ENCODE data around the gene SLC30A1.

Gene SLC30A1

DNA sequence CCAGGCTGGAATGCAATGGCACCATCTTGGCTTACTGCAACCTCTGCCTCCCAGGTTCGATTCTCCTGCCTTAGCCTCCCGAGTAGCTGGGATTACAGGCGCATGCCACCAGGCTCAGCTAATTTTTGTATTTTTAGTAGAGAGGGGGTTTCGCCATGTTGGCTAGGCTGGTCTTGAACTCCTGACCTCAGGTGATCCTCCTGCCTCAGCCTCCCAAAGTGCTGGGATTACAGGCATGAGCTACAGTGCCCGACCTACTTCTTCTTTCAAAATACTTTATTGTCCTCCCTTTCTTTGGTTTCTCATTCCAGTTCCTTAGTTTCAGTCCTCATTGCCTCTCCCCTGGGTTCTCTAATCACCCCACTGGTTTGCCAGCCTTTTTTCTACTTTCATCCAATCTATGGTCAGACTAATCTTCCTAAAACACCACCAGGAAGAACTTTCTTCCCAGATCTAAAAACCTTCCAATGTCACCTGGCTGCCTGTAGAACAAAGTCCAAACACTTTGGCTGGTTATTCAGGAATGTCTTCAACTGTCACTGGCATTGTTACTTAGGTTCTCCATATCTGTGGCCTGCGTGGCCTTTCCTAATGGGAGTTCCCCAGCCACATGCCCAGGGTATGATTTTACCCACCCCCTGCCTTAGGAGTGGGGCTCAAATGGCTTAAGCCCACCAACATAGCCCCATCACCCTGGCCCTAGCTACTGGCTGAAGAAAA, 29.0 kb upstream of the SLC30A1 start:
- no peak for DNase-seq (ENCODE audit: low read depth in 2 of 2)

DNA sequence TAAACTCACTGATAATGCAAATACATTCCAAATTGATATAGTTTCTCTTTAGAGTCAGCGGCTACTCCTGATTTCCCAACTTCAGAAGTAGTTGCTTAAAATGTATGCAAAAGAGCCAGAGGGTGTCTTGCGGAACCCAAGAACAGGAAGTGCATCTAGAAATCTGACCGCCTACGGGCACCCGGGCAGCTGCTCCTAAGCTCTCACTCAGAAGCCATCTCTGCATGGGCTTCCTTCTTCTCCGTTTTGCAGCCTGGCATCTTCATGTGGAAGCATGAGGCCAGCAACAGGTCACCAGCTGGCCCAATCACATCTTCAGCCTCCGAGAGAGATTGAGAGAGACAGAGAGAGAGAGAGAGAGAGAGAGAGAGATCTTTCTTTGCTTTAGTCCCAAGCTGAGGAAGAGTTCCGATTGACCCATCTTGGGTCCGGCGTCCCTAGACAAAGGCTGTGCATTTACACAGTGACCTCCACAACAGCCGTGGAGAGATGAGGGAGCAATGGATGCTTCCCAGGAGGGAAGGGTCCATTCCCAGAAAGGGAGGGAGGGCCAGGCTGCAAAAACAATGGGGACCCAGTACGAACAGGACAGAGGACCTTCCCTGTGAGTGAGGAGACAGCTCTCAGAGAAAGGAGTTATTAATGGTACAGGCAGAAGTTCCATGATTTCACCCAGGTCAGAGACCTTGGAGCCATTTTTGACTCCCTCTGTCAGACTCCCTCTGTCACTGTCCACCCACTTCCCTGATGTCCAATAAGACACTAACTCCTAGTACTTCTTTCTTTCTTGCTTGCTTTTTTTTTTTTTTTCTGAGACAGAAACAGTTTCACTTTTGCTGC, 28.2 kb upstream of the SLC30A1 start:
- no peak for DNase-seq (ENCODE audit: low read depth in 2 of 2)

DNA sequence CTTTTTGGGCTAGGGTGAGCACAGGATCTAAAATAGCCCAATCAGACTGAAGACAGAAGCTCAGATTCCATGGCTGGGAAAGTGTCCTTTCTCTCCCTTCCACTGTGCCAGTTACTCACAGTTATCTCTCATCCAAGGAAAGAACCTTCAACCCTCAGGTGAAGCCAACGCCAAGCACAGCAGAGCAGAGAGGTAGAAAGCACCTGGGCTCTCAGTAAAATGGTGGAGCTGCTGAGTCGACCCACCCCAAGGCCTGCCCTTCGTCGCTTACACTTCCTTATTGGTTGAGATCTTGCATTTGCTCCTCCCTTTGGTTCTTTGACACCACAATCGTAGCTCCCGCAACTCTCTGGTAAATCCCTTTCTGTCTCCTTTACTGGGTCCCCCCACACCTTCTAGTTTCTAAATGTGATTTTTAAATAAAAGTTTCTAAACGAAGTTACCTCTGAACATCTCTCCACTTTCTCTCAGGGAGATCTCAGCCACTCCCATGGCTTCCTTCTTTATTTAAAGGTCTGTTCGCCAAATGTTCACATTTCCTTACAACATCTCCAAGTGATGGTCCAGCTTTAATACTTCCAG, 27.5 kb upstream of the SLC30A1 start:
- DNase-seq (ENCODE audit: low read depth in 2 of 2), result no peak

DNA sequence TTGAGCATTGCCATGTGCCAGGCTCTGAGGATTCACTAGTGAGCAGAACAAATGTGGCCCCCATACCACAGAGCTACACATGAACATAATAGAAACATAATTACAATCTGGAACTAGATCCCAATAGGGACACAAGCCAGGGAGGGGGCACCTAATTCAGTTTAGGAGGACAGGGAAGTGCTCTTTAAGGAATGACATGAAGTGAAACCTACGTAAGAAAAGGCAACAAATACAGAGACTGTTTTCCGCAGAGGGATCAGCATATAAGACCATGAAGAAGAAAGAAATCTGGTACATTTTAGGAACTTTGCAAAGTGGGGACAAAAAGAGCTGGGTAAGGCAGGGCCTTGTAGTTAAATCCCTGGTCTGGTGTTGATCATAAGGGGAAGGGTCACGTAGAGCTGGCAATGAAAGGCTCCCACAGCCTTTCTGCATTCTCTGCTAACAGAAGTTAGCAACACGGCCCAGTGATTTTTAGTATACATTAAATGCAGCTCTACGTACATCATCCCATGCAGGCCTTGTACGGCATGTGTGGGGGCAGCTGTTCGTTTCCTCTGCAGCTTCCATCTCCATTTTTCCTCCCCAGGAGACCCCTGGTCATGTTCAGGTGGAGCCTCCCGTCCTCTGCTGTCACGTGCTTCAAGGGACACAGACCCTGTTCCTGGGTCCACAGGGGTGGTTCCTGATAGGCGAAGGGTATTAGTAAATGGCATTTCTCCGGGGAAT, 26.8 kb upstream of the SLC30A1 start:
- no peak for DNase-seq (ENCODE audit: low read depth in 2 of 2)

DNA sequence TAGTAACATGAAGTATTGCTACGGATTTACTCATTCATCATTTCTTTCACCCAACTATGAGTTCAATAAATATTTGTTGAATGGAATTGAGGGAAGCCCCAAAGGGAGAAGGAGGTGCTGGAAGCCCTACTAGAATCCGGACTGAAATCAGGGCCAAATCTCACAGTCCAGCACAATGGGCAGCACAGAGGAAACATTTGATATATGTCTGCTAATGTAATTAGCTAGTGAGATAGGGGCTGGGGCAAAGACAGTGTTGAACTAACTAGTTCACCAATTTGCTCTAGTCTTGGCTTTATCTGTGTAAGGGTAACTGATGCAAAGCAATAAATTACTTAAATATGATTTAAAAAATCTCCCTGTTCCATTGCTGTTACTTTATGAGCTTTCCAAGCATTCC, 26.1 kb upstream of the SLC30A1 start:
- DNase-seq (ENCODE audit: low read depth in 2 of 2), result no peak

DNA sequence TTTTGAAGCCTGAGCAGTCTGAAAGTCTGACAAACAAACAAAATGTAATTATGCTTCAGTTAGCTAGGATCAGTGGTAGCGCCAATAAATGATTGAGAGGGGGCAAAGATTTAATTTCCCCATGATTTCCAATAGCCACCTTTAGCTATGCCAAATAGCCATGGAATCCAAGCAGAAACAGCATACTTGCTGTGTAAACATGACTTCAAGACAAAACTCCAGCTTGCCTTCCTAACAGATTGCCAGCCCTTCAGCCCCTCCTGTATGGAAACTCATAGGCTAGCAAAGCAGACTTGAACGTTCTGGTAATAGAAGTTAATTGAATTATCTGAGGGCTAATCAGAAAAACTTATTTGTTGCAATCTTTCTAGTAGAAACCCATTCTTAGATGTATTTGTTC, 25.6 kb upstream of the SLC30A1 start:
- no peak for DNase-seq (ENCODE audit: low read depth in 2 of 2)

DNA sequence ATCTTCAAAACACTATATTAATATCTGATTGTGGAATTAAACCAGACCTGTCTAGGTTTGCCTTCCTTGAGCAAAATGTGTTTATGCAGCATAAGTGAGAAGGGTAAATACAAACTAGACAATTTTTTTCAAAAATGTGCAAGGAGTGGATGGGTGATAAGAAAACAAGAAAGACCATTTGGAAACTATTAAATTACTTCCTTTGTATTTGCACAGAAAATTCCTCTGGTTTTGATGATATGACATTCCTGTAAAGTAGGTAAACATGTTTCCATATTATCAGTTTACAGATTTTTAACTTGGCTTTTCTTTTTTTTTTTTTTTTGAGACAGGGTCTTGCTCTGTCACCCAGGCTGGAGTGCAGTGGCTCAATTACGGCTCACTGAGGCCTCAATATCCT, 24.8 kb upstream of the SLC30A1 start:
- no peak for DNase-seq (ENCODE audit: low read depth in 2 of 2)

DNA sequence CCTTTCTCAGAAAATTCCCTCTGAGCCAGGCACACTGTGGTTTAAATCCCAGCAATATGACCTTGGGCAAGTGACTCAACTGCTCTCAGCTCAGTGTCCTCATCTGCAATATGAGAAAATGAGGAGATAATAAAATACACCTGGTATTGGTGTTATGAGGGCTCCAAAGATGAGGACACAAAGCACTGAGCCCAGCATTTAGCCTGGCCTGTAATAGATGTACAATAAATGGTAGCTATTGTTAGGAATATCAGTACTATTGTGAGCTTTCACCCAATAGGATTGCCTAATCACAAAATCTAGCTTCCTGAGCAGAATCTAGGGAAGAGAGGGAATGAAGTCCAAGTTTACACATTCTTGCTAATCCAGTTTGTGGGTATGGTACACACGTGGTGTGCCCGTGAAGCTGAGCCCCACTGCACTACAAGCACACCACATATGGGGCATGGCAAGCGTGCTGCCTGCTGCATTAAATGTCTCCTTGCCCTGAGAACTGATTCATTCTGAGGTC, 24.3 kb upstream of the SLC30A1 start:
- no peak for DNase-seq (ENCODE audit: low read depth in 2 of 2)

DNA sequence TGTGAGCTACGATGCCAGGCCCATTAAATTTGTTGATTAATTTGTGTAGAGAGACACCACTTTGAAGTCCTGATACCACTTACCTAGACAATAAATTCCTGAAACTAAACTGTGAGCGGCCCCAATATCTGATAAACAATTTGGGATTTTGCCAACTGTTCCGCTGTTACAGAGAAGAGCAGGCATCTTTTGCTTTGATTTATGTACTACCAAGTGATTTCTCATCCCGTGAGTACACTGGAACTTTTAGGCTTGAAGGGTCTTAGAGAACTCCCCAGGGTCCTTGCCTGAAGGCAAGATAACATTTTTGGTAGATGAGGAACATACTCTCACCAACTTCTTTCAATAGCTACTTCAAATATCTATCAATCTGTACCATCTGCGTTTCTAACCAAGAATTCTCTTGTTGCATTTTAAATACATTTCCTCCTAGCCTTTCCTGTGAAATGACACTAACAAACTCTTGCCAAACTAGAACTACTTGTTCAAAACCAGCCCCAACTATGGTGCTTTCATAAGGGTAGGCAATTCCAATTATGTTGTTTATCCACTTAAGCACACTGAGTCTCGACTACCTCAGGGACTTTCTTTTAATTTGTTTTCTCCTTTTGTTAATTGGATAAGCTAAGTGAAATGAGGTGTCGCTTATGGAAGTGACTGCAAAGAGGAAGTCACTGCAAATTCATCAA, 23.2 kb upstream of the SLC30A1 start:
- DNase-seq (ENCODE audit: low read depth in 2 of 2), result no peak

DNA sequence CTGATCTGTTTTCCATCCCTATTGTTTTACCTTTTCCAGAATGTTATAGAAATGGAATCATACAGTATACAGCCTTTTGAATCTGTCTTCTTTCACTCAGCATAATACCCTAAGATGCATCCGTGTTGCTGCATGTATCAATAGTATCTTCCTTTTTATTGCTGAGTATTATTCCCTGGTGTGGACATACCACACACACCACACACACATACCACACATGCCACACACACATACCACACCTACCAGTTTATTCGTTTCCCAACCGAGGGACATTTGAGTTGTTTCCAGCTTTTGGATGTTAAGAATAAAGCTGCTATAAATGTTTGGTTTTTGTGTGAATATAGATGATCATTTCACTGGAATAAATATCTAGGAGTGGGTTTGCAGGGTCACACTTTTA, 22.2 kb upstream of the SLC30A1 start:
- no peak for DNase-seq (ENCODE audit: low read depth in 2 of 2)

DNA sequence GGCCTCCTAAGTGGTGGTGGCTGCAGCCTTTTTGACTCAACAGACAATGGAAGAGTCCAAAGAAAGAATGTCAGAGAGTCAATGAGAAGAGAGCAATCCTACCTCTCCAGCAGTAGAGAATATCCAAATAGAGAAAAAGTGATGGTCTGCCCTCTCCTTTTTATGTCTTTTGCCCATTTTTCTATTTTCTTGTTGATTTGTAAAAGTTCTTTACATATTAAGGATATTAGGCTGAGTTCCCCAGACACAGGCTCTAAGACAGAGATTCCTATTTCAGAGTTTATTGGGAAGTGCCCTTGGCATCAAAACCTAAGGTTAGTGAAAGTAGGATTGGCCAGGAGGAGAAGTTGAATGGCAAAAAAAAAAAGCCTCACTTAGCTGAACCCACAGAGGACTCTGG, 20.3 kb upstream of the SLC30A1 start:
- no peak for DNase-seq (ENCODE audit: low read depth in 2 of 2)

DNA sequence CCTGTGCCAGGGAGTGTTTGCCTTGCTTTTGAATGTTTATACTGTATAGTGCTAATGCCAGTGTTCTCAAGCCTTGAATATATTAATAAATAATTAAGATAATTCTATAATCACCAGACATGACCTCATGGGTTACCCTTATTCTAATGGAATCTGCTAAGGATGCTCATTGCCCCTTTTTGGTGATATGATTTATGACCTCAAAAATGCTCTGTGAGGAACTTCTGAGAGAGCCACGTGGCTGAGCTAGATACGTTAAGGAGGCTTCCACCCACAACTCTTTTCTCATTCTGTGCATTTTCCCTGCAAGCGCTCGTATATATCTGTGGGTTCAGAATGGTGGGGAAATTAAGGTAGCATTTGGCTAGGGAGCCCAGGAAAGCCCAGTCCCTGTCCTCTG, 19.6 kb upstream of the SLC30A1 start:
- no peak for DNase-seq (ENCODE audit: low read depth in 2 of 2)

DNA sequence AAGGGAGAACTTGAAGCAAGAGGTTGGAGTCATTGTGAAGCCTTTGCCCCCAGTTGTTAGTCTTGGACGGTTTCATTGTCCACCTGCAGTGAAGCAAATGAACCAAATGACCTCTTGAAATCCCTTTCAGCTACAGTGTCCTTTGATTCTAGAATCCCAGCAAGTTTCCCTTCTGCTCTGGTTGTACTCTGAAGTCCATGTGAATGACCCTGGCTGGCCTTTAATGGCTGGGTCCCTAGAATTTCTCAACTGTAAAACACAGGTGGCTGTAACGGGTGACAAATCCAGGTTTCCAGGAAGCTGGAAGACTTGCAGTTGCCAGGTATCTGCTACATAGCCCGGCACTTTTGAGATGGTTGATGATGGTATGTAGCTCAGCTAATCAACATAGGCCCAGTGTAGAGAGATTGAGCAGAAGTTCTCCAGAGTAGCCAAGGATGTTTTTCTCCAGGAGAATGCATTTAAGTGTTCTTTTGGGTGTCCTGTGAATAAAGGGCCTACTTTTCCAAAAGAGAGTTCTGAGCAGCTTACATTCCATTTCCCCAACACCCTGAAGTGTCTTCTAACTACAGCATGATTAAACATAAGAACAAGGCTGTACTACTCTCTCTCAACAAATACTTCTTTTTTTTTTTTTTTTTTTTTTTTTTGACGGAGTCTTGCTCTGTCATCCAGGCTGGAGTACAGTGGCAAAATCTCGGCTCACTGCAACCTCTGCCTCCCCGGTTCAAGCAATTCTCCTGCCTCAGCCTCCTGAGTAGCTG, 17.6 kb upstream of the SLC30A1 start:
- no peak for DNase-seq (ENCODE audit: low read depth in 2 of 2)

DNA sequence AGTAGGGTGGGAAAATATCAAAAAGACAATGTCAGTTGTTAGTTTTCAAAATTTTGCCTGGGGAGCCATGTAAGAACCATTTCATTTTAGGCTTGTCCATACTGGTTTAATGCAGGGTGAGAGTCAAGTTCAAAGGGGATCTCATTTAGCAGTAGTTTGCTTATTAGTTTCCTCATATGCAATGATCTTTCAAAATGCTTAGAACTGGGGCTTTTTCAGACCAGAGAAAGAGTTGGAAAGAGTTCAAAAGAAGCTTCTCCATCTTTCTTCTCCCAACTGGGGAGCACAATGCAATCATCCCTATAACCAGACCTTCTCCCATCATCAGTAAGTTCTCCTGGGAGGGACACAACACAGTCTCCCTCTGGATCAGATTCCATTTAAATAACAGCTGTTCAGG, 16.5 kb upstream of the SLC30A1 start:
- no peak for DNase-seq (ENCODE audit: low read depth in 2 of 2)

DNA sequence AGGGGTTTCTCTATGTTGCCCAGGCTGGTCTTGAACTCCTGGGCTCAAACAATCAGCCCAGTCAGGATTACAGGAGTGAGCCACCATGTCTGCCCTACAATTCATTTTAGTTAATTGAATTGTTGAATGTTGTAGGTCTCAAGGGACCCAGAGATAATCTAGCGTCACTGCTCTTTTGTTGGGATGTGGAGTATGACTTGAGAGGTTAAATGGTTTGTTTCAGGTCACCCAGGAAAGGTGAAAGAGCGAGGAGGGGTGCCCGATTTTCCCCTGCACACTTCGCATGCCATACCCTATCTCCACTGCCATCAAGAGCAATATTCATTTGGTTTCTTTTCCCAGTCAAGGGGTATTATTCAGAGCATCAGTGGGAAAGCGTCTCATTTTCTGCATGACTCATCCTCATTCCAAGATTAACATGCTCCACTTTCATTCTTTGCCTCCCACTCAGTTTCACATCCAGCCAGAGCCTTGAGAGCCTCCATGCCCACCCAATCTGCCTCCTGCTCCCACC, 13.1 kb upstream of the SLC30A1 start:
- peak; percentile 58 to 62 for DNase-seq (ENCODE audit: low read depth in 2 of 2)

DNA sequence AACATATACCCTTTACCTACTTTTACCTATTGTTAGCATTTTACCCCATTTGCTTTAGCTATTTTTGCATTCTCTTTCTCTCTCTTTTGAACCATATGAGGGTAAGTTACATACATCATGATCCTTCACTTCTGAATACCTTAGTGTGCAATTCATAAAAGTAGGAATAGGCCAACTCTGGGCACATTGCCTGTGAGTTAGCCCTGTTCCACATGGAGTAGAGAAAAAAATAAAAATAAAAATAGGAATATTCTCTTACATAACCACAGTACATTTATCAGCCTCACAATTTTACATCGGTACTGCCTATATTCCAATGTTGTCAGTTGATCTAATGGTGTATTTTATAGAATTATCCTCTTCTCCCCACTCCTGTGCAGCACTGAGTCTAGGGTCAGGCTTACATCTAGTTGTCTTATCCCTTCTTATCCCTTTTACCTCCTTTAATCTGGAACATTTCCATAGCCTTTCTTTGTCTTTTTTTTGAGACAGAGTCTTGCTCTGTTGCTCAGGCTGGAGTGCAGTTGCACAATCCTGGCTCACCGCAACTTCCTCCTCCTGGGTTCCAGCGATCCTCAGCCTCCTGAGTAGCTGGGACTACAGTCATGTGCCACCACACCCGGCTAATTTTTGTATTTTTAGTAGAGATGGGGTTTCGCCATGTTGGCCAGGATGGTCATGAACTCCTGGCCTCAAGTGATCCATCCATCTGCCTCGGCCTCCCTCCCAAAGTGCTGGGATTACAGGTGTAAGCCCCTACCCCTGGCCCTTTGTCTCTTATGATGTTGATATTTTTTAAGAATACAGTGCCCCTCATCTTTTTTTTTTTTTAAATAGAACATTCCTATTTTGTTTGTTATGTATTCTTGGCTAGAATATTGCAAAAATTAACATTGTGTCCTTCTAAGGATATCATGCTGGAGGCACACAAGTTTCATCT, 11.1 kb upstream of the SLC30A1 start:
- no peak for DNase-seq (ENCODE audit: low read depth in 2 of 2)

DNA sequence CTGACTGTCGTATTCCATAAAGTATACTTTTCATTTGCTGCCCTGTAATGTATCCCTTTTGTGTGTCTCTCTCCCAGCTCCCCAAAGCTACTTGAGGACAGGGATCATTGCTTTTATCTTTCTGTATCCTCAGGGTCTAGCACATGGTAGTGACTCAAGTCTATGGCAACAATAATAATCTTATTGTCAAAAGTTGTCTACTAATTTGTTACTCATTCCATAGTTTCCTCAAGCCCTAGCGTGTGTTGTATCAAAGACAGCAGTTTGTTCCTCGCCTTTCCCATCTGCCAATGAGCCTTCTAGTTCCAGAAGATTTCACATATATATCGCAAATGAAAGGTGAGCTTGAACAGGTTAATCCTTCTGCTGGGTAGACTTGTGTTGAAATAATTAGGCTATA, 9.8 kb upstream of the SLC30A1 start:
- no peak for DNase-seq (ENCODE audit: low read depth in 2 of 2)

DNA sequence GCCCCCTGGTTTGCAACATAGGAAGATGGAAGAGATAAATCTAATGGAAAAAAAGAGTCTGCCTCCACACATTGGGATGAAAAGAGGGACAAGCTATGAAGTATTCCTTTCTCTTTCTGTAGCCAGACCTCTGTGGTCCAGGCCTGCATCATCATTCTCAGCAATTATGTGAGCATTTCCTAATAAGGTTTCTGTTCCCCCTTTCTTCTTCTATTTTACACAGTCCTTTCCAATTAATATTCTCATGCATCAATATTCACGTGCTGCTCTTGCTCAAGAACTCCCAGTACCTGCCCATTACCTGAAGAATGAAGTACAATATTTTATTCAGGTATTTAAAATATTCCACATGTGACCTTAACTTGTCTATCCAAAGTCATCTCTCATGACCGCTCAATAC, 8.2 kb upstream of the SLC30A1 start:
- no peak for DNase-seq (ENCODE audit: low read depth in 2 of 2)

DNA sequence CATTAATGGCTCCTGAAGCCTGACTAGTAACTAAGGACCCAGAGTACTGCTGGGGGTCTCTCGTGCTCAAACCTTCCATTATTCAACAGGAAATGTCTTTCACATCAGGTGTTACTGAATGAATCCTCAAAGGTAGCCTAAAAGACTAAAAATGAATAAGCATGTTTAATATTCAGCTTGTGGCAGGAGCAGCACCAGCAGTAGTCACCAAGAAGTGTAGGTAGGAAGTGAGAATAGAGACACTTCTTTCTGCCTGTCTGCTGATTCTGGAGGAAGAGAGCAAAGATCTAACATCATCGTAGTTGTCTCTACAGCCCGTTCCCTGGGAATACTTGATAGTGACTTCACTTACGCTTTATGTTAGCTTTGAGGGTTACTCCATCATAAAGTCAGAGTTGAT, 7.6 kb upstream of the SLC30A1 start:
- no peak for DNase-seq (ENCODE audit: low read depth in 2 of 2)

Data from fibroblast of skin of left biceps (primary cell).